Stomach smooth muscle (tissue), 2 donors: ENCODE data around the gene C11orf52.

ENCODE experiments used
- H3K27ac ChIP-seq: one replicate; pipeline ENCODE4 v1.7.0; 2013; ENCODE audit warnings: mild to moderate bottlenecking, low read length, inconsistent platforms
- H3K27me3 ChIP-seq, 2 donors: one replicate each; pipeline ENCODE4 v1.7.0; 2013; ENCODE audit warnings: low read length in 2 of 2; ENCODE audit not compliant: insufficient read depth in 2 of 2, control insufficient read depth in 1 of 2
- H3K36me3 ChIP-seq, 2 donors: one replicate each; pipeline ENCODE4 v1.7.0; 2013; ENCODE audit warnings: low read length in 2 of 2; ENCODE audit not compliant: control insufficient read depth in 2 of 2, insufficient read depth in 2 of 2
- H3K4me1 ChIP-seq: one replicate; pipeline ENCODE4 v1.7.0; 2013; ENCODE audit warnings: low read length; ENCODE audit not compliant: control insufficient read depth, insufficient read depth
- H3K4me3 ChIP-seq, 2 donors: one replicate each; pipeline ENCODE4 v1.7.0; 2013; ENCODE audit warnings: low read length in 2 of 2
- H3K9ac ChIP-seq, 2 donors: one replicate each; pipeline ENCODE4 v1.7.0; 2013; ENCODE audit warnings: low read length in 2 of 2, mild to moderate bottlenecking in 1 of 2
- H3K9me3 ChIP-seq, 2 donors: one replicate each; pipeline ENCODE4 v1.7.0; 2013; ENCODE audit warnings: low read length in 2 of 2; ENCODE audit not compliant: control insufficient read depth in 2 of 2
- donor health status: healthy.
- donor health status: Pancreatic carcinoma.

The C11orf52 gene

DNA sequence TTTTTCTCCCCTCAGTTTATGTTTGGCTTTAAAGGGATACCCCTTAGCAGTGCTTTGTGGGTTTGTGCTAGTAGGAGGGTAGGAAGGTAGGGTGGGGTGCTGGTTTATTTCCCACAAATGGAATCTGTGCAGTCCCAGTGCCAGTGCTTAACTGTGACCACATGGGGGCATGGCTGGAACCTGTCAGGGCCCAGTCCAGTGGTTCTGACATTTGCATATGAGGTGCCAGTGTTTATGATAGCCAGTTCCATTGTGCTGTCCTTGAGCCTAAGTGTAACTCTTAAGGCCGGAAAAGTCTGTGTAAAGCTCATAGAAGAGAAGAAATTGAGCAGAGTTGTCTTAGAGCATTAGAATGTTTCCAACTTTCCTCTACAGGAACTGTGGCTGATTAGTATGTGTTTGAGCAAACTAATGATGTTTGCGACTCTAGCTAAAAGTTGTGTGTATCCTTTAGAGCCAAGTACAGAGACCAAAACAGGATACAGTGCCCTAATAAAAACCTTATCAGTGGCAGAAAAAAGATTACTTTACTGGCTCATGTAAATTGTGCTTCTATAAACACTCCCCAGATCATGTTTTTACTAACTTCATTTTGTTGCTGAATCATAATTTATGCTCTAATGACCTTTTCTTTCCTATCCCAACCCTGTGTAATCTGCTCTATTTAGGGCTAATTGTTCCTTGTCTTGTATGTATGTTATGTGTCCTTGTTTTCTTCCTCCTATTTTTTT, 56.5 kb downstream of the C11orf52 start:
- H3K27me3 ChIP-seq = no peaks in the 10 kb centered on the region
- no peaks in the 10 kb centered on the region for H3K9me3 ChIP-seq
- peaks cover 4 to 8% of the 10 kb centered on the region in 2 donors for H3K36me3 ChIP-seq
- H3K4me1 ChIP-seq = peaks cover 36% of the 10 kb centered on the region
- peak overlapping the region; percentile 97 for H3K27ac ChIP-seq
- no peak overlapping the region for H3K4me3 ChIP-seq
- H3K9ac ChIP-seq = peak overlapping the region in 1 of 2 donors; percentile 36

DNA sequence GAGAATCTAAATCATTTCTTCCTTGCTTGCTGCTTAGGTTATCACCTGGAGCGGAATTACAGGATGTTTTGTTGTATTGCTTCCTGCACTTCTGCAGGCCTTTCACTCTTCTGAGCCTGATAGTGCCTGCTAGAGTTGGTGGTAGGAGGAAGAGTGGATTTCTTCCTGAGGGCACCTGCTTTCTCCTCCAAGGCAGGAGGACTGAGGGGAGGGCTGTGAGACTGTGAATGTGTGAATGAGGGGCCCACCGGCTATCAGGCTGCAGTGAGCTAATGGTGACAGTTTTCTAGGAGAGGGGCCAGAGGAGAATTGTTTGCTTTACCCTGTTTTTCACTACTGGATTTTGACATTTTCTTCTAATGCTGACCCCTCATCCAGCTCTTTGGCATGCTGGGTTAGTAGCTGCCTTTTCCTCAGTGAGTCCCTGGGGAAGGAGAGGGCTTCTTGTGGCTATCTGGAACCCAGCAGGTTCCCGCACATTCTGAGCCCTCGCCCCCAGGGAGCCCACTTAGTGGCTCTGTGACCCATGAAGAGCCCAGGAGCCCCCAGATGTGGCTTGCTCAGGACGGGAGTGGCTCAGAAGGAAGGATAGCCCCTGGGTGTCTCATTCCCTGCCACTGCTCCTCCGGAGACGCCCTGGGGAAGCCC, 57.5 kb downstream of the C11orf52 start:
- peak overlapping the region; percentile 65 to 90 for H3K9ac ChIP-seq
- peaks cover 10 to 13% of the 10 kb centered on the region in 2 donors for H3K36me3 ChIP-seq
- peaks cover 37% of the 10 kb centered on the region for H3K4me1 ChIP-seq
- H3K27me3 ChIP-seq = no peaks in the 10 kb centered on the region
- H3K9me3 ChIP-seq = no peaks in the 10 kb centered on the region
- peak overlapping the region; percentile 48 to 71 for H3K4me3 ChIP-seq
- peak overlapping the region; percentile 97 for H3K27ac ChIP-seq
